Endothelial cell of umbilical vein (primary cell): ENCODE measurements around the gene AICDA. TPM values are rescaled to one million over a fixed set of nuclear protein-coding genes. Genes with fewer than 3 reads are reported as not detected.

Source experiments
- BruUV-seq: library from RNA; stranded (reverse); fragments of 400-500 nt; replicated peaks from 2 replicates; lab custom pipeline; 2021; lab: Mats Ljungman, UMichigan
- CTCF ChIA-PET: fragments of 300-600, 350-600 bp; sonication (Branson Sonifier 250); formaldehyde crosslinking; loops from one replicate; lab custom pipeline; 2021; ENCODE audit warnings: antibody characterized with exemption, inconsistent platforms; lab: Charles Lee
- POLR2A ChIA-PET: fragments of 300-600, 350-600 bp; sonication (Branson Sonifier 250); formaldehyde crosslinking; loops from one replicate; lab custom pipeline; 2021; ENCODE audit warnings: antibody characterized with exemption, inconsistent platforms; lab: Charles Lee
- DNase-seq: peaks from one replicate; pipeline ENCODE4 v3.0.0-alpha.2; 2011; ENCODE audit warnings: low read depth, low spot score
- FAIRE-seq: peaks from 2 replicates; lab custom pipeline; 2011; peaks lifted over from hg19 to GRCh38; lab: Jason Lieb, UNC
- H2AFZ ChIP-seq: 2 replicates; pipeline ENCODE4 v1.6.0; 2012; ENCODE audit warnings: low read depth, low read length, control low read depth, inconsistent platforms
- H3K27ac ChIP-seq: 2 replicates; pipeline ENCODE4 v1.5.1; 2011; ENCODE audit warnings: low read depth, mild to moderate bottlenecking, control low read depth, low read length, moderate library complexity; ENCODE audit not compliant: insufficient read depth
- H3K27me3 ChIP-seq, 2 experiments: 2 replicates each; pipeline versions ENCODE4 v1.6.0 to v1.6.1; 2011; ENCODE audit warnings: low read length in 2 of 2, mixed read lengths in 1 of 2; ENCODE audit not compliant: control insufficient read depth in 2 of 2, insufficient read depth in 2 of 2
- H3K36me3 ChIP-seq, 2 experiments: 2 replicates in 1 of 2; 3 replicates in 1 of 2; pipeline ENCODE4 v1.5.1; 2011; ENCODE audit warnings: low read length in 2 of 2, mild to moderate bottlenecking in 1 of 2, moderate library complexity in 1 of 2; ENCODE audit not compliant: control insufficient read depth in 2 of 2, insufficient read depth in 2 of 2; ENCODE audit errors: extremely low read depth in 1 of 2
- H3K4me1 ChIP-seq: 3 replicates; pipeline ENCODE4 v1.5.1; 2011; ENCODE audit warnings: mild to moderate bottlenecking, low read length; ENCODE audit not compliant: control insufficient read depth, insufficient read depth; ENCODE audit errors: extremely low read depth
- H3K4me2 ChIP-seq: 2 replicates; pipeline ENCODE4 v1.6.1; 2011; ENCODE audit warnings: low read length, control low read depth, mixed read lengths; ENCODE audit not compliant: insufficient read depth
- H3K4me3 ChIP-seq, 3 experiments: fragments of 200-600 bp in 1 of 3; sonication (generic), shearing (Covaris generic) in 1 of 3; replicated peaks in 1 of 3; 2 replicates each; pipeline ENCODE4 v1.5.1; 2011 to 2016; ENCODE audit warnings: control low read depth in 3 of 3, low read length in 3 of 3, mild to moderate bottlenecking in 2 of 3, inconsistent platforms in 1 of 3, low read depth in 1 of 3, moderate library complexity in 1 of 3; ENCODE audit not compliant: insufficient read depth in 1 of 3
- H3K79me2 ChIP-seq: 2 replicates; pipeline ENCODE4 v1.6.0; 2012; ENCODE audit warnings: low read length, inconsistent platforms; ENCODE audit not compliant: control insufficient read depth, insufficient read depth
- H3K9ac ChIP-seq: replicated peaks from 2 replicates; pipeline ENCODE3; 2011; ENCODE audit warnings: low read length, control low read depth; ENCODE audit not compliant: insufficient read depth; ENCODE audit errors: extremely low read depth
- H3K9me1 ChIP-seq: replicated peaks from 3 replicates; pipeline ENCODE4 v1.6.0; 2011; ENCODE audit warnings: mild to moderate bottlenecking, low read length; ENCODE audit not compliant: control insufficient read depth, insufficient read depth; ENCODE audit errors: extremely low read depth
- H3K9me3 ChIP-seq: replicated peaks from 2 replicates; pipeline ENCODE4 v1.5.1; 2012; ENCODE audit warnings: low read length, inconsistent platforms; ENCODE audit not compliant: control insufficient read depth, insufficient read depth
- H4K20me1 ChIP-seq: replicated peaks from 2 replicates; pipeline ENCODE3; 2011; ENCODE audit warnings: mild to moderate bottlenecking, low read length; ENCODE audit not compliant: control insufficient read depth, insufficient read depth; ENCODE audit errors: extremely low read depth
- EZH2 ChIP-seq: IDR thresholded peaks from 2 replicates; pipeline ENCODE4 v1.6.1; 2012; ENCODE audit warnings: borderline replicate concordance, low read depth, mild to moderate bottlenecking, moderate library complexity, low read length, inconsistent platforms; ENCODE audit not compliant: severe bottlenecking
- FOS ChIP-seq: IDR thresholded peaks from 2 replicates; pipeline ENCODE4 v1.6.1; 2011; ENCODE audit warnings: mild to moderate bottlenecking, low read length, moderate library complexity, borderline replicate concordance; ENCODE audit not compliant: insufficient read depth
- GATA2 ChIP-seq: IDR thresholded peaks from 2 replicates; pipeline ENCODE4 v1.7.0; 2011; ENCODE audit warnings: low read depth, mild to moderate bottlenecking, moderate library complexity, mixed read lengths, low read length; ENCODE audit not compliant: insufficient read length, insufficient read depth
- JUN ChIP-seq: IDR thresholded peaks from 2 replicates; pipeline ENCODE4 v1.6.1; 2011; ENCODE audit warnings: borderline replicate concordance, low read depth; ENCODE audit not compliant: insufficient read length, insufficient read depth
- MAX ChIP-seq: IDR thresholded peaks from 2 replicates; pipeline ENCODE4 v1.6.1; 2011; ENCODE audit not compliant: insufficient read depth, insufficient read length
- MYC ChIP-seq: IDR thresholded peaks from one replicate; pipeline ENCODE4 v1.6.1; 2011; ENCODE audit warnings: mild to moderate bottlenecking, low read depth, low read length
- POLR2A ChIP-seq: IDR thresholded peaks from 2 replicates; pipeline ENCODE4 v1.6.1; 2012; ENCODE audit warnings: low read depth, mild to moderate bottlenecking, control low read depth, low read length
- POLR2AphosphoS5 ChIP-seq: IDR thresholded peaks from 2 replicates; pipeline ENCODE4 v1.6.1; 2012; ENCODE audit warnings: low read depth, mild to moderate bottlenecking, control low read depth, low read length, moderate library complexity; ENCODE audit not compliant: insufficient read depth
- dilution Hi-C: fragments of 300-500 bp; cut with MboI; formaldehyde crosslinking; loops from one replicate; pipeline ENCODE4 v1.15.0; 2019; ENCODE audit warnings: low sequenced_read_pairs; ENCODE audit not compliant: extremely low pct_ligation_motif_present
- intact Hi-C: fragments of 100-400 bp; cut with micrococcal nuclease; formaldehyde crosslinking; loops from one replicate; pipeline ENCODE4 v1.10.0; 2022
- polyA plus RNA-seq, 4 experiments: library from polyadenylated mRNA; depleted of rRNA in 3 of 4; stranded (reverse) in 3 of 4; unstranded in 1 of 4; fragments of >200 nt; gene quantifications; 2 replicates each; pipeline versions ENCODE4 v1.2.1 to v1.2.3, GENCODE V29; 2011 to 2012; ENCODE audit warnings: missing spikeins in 1 of 4
- total RNA-seq: library from RNA; stranded (reverse); gene quantifications from 2 replicates; pipeline ENCODE4 v1.2.3, GENCODE V29; 2021
- TF ChIP-seq, protein P1 (sequence below), 2 donors: IDR thresholded peaks; 1 replicate in 1 of 2; 2 replicates in 1 of 2; pipeline ENCODE4 v1.5.1; 2011; ENCODE audit warnings: low read length in 2 of 2, mild to moderate bottlenecking in 2 of 2, moderate library complexity in 2 of 2, control low read depth in 1 of 2, inconsistent platforms in 1 of 2, low read depth in 1 of 2; ENCODE audit not compliant: insufficient read depth in 1 of 2; ENCODE audit errors: extremely low read depth in 1 of 2

Gene AICDA
- total and polyA plus RNA-seq, 2 donors (not counting 3 experiments of a cell fraction or from before 2014, with no cell fraction given), result not detected

DNA sequence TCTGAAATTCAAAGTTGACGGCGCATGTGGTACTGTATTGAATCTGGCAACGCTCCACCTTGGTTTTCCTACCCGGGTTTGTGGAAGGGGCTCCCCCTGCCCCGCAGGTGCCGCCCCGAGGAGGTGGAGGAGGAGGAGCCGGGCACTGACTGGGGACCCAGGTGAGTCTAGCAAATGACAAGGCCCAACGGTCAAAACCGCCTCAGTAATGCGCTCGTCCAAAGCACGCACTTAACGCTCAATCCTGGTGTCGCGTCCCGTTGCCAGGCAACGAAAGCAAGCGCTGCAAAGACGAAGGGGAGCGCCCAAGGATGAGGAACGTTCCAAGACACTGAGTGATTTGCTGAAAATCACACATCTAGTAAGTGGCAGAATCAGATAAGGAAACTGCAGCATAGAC, 48.0 kb downstream of the AICDA start:
- Histone ChIP-seq H3K27me3 (peaks cover 2 to 10% of the 10 kb centered on the region in 2 experiments), H3K4me1 (no peaks in the 10 kb centered on the region), H3K27ac (no peak overlapping the region), H4K20me1 (no peaks in the 10 kb centered on the region), H3K4me3 (no peak overlapping the region), H2AFZ (no peak overlapping the region), H3K79me2 (no peaks in the 10 kb centered on the region), H3K4me2 (no peak overlapping the region), H3K9ac (no peak overlapping the region), H3K9me3 (no peaks in the 10 kb centered on the region), H3K9me1 (no peaks in the 10 kb centered on the region), H3K36me3 (no peaks in the 10 kb centered on the region)
- ChIA-PET POLR2A (no interaction called here), CTCF (interaction anchor here (0.6 to 1.3 kb wide), 5 partner anchors 20 to 345 kb away, joined by 3 to 9 read pairs (median 6); no protein-coding TSS in a partner anchor)
- DNase-seq, result no peak
- intact Hi-C loops, result no loop called here
- no peak for FAIRE-seq
- no peak for TF ChIP-seq POLR2AphosphoS5
- TF ChIP-seq MYC, result no peak
- no peak for TF ChIP-seq FOS
- TF ChIP-seq POLR2A, result no peak
- no peak for TF ChIP-seq MAX
- TF ChIP-seq EZH2, result no peak
- no peak for TF ChIP-seq GATA2
- TF ChIP-seq JUN, result no peak
- TF ChIP-seq, protein P1, sequence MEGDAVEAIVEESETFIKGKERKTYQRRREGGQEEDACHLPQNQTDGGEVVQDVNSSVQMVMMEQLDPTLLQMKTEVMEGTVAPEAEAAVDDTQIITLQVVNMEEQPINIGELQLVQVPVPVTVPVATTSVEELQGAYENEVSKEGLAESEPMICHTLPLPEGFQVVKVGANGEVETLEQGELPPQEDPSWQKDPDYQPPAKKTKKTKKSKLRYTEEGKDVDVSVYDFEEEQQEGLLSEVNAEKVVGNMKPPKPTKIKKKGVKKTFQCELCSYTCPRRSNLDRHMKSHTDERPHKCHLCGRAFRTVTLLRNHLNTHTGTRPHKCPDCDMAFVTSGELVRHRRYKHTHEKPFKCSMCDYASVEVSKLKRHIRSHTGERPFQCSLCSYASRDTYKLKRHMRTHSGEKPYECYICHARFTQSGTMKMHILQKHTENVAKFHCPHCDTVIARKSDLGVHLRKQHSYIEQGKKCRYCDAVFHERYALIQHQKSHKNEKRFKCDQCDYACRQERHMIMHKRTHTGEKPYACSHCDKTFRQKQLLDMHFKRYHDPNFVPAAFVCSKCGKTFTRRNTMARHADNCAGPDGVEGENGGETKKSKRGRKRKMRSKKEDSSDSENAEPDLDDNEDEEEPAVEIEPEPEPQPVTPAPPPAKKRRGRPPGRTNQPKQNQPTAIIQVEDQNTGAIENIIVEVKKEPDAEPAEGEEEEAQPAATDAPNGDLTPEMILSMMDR (IDR thresholded peaks at IDR 0.05; ENCODE audit: extremely low read depth in 1 of 2, insufficient read depth in 1 of 2, low read depth in 1 of 2, low read length in 2 of 2), result no peak
- dilution Hi-C loops, result no loop called here
- BruUV-seq, result no TSS peak
